ENCODE data around the gene UBE2F.
A peak's percentile ranks its signal among the peaks of the same experiment; 100 is the strongest.
"Not testable (repeated sequence)": the region's sequence is repeated elsewhere in the genome, so short reads cannot be mapped to it uniquely, and the experiment has no call there.

UBE2F gene

GRCh38 chr2:237946423-237946822 is 20.4 kb upstream of the UBE2F start:
- DNase-seq, result no peak

- not testable (repeated sequence) for DNase-seq
Observed at GRCh38 chr2:237951354-237951753, 15.5 kb upstream of the UBE2F start.

- no peak for DNase-seq
Observed at GRCh38 chr2:237951878-237952277, 14.9 kb upstream of the UBE2F start.

GRCh38 chr2:237952851-237953250 is 14.0 kb upstream of the UBE2F start:
- DNase-seq, result no peak

GRCh38 chr2:237955640-237956401 is 11.0 kb upstream of the UBE2F start:
- no peak for DNase-seq

GRCh38 chr2:237956402-237956736 is 10.4 kb upstream of the UBE2F start:
- DNase-seq, result no peak

- no peak for DNase-seq
Observed at GRCh38 chr2:237961637-237962036, 5.2 kb upstream of the UBE2F start.

- DNase-seq, result no peak
Observed at GRCh38 chr2:237962432-237963084, 4.3 kb upstream of the UBE2F start.

- DNase-seq, result not testable (repeated sequence)
Observed at GRCh38 chr2:237963490-237963991, 3.3 kb upstream of the UBE2F start.

GRCh38 chr2:237964194-237964577 is 2.6 kb upstream of the UBE2F start:
- no peak for DNase-seq

GRCh38 chr2:237964578-237965404 is 2.0 kb upstream of the UBE2F start:
- DNase-seq, result no peak

GRCh38 chr2:237965844-237966243 is 970 bp upstream of the UBE2F start:
- DNase-seq, result not testable (repeated sequence)

- DNase-seq, result no peak
Observed at GRCh38 chr2:237966250-237966564, 607 bp upstream of the UBE2F start.

- peak; percentile 8 for DNase-seq
Observed at GRCh38 chr2:237967463-237967951, 693 bp downstream of the UBE2F start.

GRCh38 chr2:237968048-237968862 is 1.4 kb downstream of the UBE2F start:
- DNase-seq, result peak; percentile 34

GRCh38 chr2:237971661-237972060 is 4.8 kb downstream of the UBE2F start:
- DNase-seq, result no peak

GRCh38 chr2:237972211-237972610 is 5.4 kb downstream of the UBE2F start:
- DNase-seq, result no peak

- no peak for DNase-seq
Observed at GRCh38 chr2:237972936-237973335, 6.1 kb downstream of the UBE2F start.

GRCh38 chr2:237977380-237977779 is 10.6 kb downstream of the UBE2F start:
- no peak for DNase-seq

- no peak for DNase-seq
Observed at GRCh38 chr2:237978058-237978712, 11.4 kb downstream of the UBE2F start.

- DNase-seq, result no peak
Observed at GRCh38 chr2:237979331-237979730, 12.5 kb downstream of the UBE2F start.

- no peak for DNase-seq
Observed at GRCh38 chr2:237980087-237980486, 13.3 kb downstream of the UBE2F start.

All from activated naive CD4-positive, alpha-beta T cell treated with Interleukin-2 at 50 U/mL for 16 hours (primary cell).